COLO668 (cell line): Measurements from ENCODE around the gene POFUT1.
"Not testable (repeated sequence)": the region's sequence is repeated elsewhere in the genome, so short reads cannot be mapped to it uniquely, and the experiment has no call there.

ENCODE experiments used
- DNase-seq: peaks from one replicate; lab custom pipeline; 2025; ENCODE audit not compliant: unreplicated experiment; lab: John Stamatoyannopoulos, UW

Gene POFUT1

GRCh38 chr20:32207626-32208498, at the start of gene POFUT1, which contains the start of gene PLAGL2:
POFUT1 (plus strand) TSS chr20:32207880; CDS start chr20:32207942, 62 bp downstream.
PLAGL2 (minus strand) TSS chr20:32207743; CDS start chr20:32202178, 5,565 bp downstream.
- DNase-seq: peak; percentile 98

DNA sequence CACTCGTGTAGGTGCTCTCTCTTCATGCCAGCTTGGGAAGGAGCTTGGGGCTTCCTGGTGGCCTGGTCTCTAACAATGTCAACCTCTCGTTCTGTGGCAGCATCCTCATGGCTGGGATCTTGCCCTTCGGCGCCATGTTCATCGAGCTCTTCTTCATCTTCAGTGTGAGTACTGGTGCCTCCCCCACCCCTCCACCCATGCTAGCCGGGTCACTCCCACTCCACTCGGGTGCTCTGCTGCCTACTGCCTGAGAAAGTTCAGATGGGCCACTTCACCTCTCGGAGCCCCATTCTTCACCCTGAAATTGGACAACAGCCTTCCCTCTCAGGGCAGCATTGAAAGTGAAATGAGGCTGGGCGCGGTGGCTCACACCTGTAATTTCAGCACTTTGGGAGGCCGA, 49.3 kb upstream of the POFUT1 start:
- DNase-seq: no peak

DNA sequence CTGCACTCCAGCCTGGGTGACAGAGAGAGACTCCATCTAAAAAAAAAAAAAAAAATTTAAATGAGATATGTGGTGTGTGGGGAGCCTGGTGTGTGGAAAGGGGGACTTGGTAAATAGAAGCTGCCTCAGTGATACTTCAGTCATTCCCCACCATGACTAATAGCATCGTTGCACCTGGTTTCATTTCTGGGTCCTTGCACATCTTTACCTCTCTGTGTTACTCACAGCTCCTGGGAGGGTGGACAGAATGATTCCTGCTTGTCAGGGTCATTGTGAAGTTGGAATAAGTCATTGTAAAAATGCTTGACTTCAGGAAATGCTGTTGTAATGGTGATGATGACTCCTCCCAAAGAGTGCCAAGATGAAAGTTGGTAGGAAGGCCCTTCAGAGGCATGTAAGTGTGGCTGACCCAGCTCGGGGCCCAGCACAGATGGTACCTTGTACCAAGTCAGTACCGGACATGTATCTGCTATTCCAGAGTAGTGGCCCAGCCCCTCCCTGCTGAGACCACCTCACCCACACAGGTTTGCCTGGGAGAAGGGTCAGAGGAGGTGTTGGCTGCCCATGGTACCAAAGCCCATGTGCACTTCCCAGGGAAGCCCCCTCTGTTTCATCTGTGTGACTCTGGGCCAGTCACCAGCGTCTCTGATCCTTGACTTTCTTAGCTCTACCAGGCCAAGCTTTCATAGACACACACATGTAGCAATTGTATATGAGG, 48.6 kb upstream of the POFUT1 start:
- DNase-seq: no peak

DNA sequence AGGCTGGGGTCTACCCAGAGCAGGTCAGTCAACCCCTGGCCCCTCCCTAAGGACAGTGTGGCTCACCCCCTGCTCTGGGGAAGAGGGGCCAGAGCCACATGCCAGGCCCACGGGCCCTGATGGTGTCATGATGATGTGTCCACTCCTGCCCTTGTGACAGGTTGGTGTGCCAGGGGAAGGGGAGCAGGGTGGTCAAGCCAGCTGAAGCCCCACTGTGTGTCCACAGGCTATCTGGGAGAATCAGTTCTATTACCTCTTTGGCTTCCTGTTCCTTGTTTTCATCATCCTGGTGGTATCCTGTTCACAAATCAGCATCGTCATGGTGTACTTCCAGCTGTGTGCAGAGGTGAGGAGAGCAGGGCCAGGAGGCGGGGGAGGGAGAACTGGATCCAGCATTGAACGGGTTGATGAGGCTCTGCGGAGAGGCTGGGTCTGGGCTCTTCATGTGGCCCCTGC, 47.9 kb upstream of the POFUT1 start:
- DNase-seq: no peak

GRCh38 chr20:32160341-32160740, 47.3 kb upstream of the POFUT1 start:
- no peak for DNase-seq

- no peak for DNase-seq
Measured at GRCh38 chr20:32162351-32162750, 45.3 kb upstream of the POFUT1 start.

DNA sequence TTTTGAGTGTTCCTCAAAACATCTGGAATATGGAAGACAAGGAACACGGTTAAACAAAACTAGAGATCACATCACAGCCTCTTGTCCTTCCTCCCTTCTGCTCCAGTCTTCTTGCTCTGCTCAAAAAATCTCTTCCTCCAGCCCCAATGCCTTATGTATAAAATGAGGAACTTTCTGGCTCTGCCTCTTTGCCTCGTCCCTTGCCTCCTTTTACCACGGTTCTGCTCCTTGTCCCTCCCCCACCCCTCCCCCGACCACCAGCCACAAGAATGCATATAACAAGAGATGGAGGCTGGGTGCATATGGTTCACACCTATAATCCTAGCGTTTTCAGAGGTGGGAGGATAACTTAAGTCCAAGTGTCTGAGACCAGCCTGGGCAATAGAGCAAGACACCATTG, 43.7 kb upstream of the POFUT1 start:
- no peak for DNase-seq

DNA sequence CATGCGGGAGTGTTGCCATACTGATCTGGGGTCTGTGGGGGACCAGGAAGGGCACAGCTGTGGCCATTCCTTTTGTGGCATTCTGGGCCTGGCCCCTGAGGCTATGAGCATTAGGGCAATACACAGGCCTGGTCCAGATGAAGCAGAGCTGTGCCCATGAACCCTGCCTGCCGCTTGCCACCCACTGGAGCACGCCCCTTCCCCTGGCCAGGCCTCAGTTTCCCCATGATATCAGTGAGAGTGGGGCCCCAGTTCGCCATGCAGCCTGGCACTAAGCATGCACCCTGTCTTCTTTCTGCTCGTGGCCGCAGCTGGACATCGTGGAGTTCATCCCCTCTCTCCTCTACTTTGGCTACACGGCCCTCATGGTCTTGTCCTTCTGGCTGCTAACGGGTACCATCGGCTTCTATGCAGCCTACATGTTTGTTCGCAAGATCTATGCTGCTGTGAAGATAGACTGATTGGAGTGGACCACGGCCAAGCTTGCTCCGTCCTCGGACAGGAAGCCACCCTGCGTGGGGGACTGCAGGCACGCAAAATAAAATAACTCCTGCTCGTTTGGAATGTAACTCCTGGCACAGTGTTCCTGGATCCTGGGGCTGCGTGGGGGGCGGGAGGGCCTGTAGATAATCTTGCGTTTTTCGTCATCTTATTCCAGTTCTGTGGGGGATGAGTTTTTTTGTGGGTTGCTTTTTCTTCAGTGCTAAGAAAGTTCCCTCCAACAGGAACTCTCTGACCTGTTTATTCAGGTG, 42.5 kb upstream of the POFUT1 start:
- no peak for DNase-seq

GRCh38 chr20:32165836-32166545, 41.7 kb upstream of the POFUT1 start:
- DNase-seq: no peak

GRCh38 chr20:32167552-32167951, 40.1 kb upstream of the POFUT1 start:
- DNase-seq: no peak

- DNase-seq: no peak
Measured at GRCh38 chr20:32168184-32168910, 39.3 kb upstream of the POFUT1 start.

GRCh38 chr20:32177696-32178095, 30.0 kb upstream of the POFUT1 start:
- not testable (repeated sequence) for DNase-seq

DNA sequence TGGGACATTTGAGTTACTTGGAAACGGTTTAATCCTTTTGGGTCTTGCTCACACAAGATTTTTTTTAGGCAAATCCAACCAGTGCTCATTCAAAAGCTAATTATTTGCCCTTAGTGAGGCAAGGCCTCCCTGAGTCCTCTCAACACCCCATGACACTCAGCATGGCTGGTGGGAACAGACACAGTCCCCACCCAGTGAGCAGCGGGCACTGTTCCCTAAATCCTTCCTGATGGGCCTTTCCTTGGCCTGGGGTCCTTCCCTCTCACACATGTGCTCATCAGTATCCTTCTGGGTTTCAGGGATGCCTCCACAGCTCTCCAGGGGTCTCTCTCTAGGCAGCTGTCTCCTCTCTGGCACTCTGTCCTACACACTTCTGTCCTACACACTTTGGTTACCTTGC, 28.2 kb upstream of the POFUT1 start:
- no peak for DNase-seq

DNA sequence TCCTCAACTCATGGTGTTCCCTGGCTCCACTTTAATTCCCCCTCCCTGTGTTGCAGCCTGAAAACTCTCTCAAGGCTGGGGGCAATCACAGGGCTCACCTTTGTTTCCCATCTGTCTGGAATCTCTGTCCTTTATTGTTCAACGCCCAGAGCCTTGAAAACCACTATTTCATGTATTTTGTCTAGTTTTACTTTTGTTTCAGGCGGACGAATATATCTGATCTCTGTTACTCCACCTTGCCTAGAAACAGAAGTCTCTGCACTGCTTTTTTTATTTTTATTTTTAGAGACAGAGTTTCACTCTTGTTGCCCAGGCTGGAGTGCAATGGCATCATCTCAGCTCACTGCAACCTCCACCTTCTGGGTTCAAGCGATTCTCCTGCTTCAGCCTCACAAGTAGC, 27.7 kb upstream of the POFUT1 start:
- DNase-seq: no peak

DNA sequence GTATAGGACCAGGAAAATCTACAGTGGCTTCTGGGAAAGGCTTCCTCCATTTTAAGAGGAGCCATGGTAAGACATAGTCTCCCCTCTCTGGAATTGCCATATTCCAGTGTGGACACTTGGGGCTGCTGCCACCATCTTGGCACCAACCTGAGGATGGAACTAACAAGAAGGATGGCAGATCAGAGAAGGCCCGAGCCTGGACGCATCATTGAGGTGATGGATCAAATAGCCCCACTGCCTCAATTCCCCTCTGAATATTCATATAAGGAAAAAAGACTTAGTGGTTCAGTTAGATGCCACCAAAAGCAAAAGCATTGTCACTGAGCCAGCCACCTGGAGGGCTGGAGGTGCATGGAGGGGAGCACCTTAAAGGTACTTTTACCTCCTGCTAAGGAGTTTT, 26.1 kb upstream of the POFUT1 start:
- no peak for DNase-seq

DNA sequence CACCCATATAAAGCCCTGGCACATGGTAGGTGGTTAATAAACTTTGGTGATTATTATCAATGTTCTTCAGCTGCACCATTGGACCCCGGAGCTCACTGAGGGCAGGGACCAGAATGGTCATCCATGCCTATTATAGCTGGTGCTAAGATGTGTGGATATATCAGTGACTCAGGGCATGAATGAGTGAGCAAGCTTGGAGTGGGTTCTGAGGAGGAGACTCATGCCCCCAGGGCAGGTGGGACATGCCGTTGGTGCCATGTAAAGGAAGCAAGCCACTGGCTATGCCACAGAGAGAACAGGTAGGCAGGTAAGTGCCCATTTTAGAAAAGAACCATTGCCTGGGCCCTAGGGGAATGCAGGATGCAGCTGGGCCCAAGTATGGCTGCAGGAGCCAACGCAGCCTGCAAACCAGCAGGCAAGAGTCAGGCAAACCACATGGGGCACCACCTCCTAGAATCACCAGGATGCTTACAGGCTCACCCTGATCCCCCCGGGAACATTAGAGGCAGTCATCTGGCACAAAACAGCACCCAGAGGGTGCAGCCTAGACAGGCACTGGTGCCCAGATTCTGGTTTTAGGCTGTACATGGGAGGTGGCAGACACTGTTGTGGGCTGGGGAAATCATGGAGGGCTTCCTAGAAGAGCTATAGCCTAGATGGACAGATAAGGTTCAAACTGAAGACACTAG, 23.6 kb upstream of the POFUT1 start:
- no peak for DNase-seq

- DNase-seq: no peak
Measured at GRCh38 chr20:32184961-32185603, 22.6 kb upstream of the POFUT1 start.

GRCh38 chr20:32186506-32186905, 21.2 kb upstream of the POFUT1 start:
- no peak for DNase-seq
